ENCODE results near the gene CCNL2. TPM values are rescaled to one million over a fixed set of nuclear protein-coding genes. Genes with fewer than 3 reads are reported as not detected.

The CCNL2 gene
- total and polyA plus RNA-seq, 2 of the 13 experiments (the other 11 are each of a cell fraction or from before 2014, with no cell fraction given) = 105 to 340 TPM

- TF ChIP-seq SP4 (CRISPR knock-in tag; IDR thresholded peaks at IDR 0.05) (peak; percentile 48), SALL2 (CRISPR knock-in tag; IDR thresholded peaks at IDR 0.05) (peak; percentile 65), RARA (CRISPR knock-in tag; IDR thresholded peaks at IDR 0.05) (peak; percentile 71), POGZ (CRISPR knock-in tag; IDR thresholded peaks at IDR 0.05) (peak; percentile 76; the same call in 1 of the 2 replicates), ATF7-NPFF (CRISPR knock-in tag; IDR thresholded peaks at IDR 0.05; ENCODE audit: low read depth) (peak; percentile 95), RBM39 (IDR thresholded peaks at IDR 0.05; ENCODE audit: low read depth, low read length, poor library complexity, severe bottlenecking) (peak; percentile 93), ZNF749 (CRISPR knock-in tag; IDR thresholded peaks at IDR 0.05; ENCODE audit: borderline replicate concordance) (no peak; the same call in 1 of the 2 replicates), FOXC1 (CRISPR knock-in tag; IDR thresholded peaks at IDR 0.05; ENCODE audit: borderline replicate concordance) (peak; percentile 92; the same call in 1 of the 2 replicates), MAFK (conservative IDR thresholded peaks at IDR 0.05 in 1 of 2, IDR thresholded peaks at IDR 0.05 in 1 of 2; ENCODE audit: low read length in 2 of 2) (no peak), CHD4 (IDR thresholded peaks at IDR 0.05; ENCODE audit: borderline replicate concordance, low read length) (no peak), ZNF672 (CRISPR knock-in tag; IDR thresholded peaks at IDR 0.05) (no peak), ZNF607 (CRISPR knock-in tag; IDR thresholded peaks at IDR 0.05; ENCODE audit: borderline replicate concordance) (0 out of 2 replicates have a peak, but pooled peaks have one; percentile 56), RFX5 (IDR thresholded peaks at IDR 0.05; ENCODE audit: low read depth, low read length) (no peak), ZFP36L1 (CRISPR knock-in tag; IDR thresholded peaks at IDR 0.05) (no peak), ZFY (CRISPR knock-in tag; IDR thresholded peaks at IDR 0.05) (peak; percentile 97), ZNF75D (CRISPR knock-in tag; IDR thresholded peaks at IDR 0.05; ENCODE audit: borderline replicate concordance) (no peak), NR2F6 (IDR thresholded peaks at IDR 0.05) (peak; percentile 32; the same call in 1 of the 2 replicates), NR2F6 (CRISPR knock-in tag; IDR thresholded peaks at IDR 0.05) (peak; percentile 88), ZNF350 (CRISPR knock-in tag; IDR thresholded peaks at IDR 0.05; ENCODE audit: borderline replicate concordance, low read depth) (peak; percentile 86), ZNF850 (CRISPR knock-in tag; conservative IDR thresholded peaks at IDR 0.05) (0 out of 2 replicates have a peak, but pooled peaks have one; percentile 22), ZNF30 (CRISPR knock-in tag; IDR thresholded peaks at IDR 0.05) (no peak), SP140L (CRISPR knock-in tag; IDR thresholded peaks at IDR 0.05; ENCODE audit: borderline replicate concordance) (no peak; the same call in 1 of the 2 replicates), RBM22 (optimal IDR thresholded peaks at IDR 0.05; ENCODE audit: low read length) (no peak), ZNF605 (CRISPR knock-in tag; IDR thresholded peaks at IDR 0.05) (peak; percentile 87), NR2F2 (IDR thresholded peaks at IDR 0.05; ENCODE audit: borderline replicate concordance, low read depth) (no peak), PAXIP1 (CRISPR knock-in tag; conservative IDR thresholded peaks at IDR 0.05) (peak; percentile 66; the same call in 1 of the 2 replicates), MYPOP (CRISPR knock-in tag; IDR thresholded peaks at IDR 0.05) (no peak; the same call in 1 of the 2 replicates), NFRKB (IDR thresholded peaks at IDR 0.05) (no peak)
Observed at GRCh38 chr1:1406821-1407635, 7.9 kb upstream of the CCNL2 start, which contains the start of gene MRPL20 (continued).
